Central memory CD8-positive, alpha-beta T cell (primary cell): ENCODE results near the gene RECQL5.
A peak's percentile ranks its signal among the peaks of the same experiment; 100 is the strongest.

Experiments
- ATAC-seq: fragments of 150-1000 bp; cut with Tn5 transposase; replicated peaks from 2 replicates; pipeline ENCODE4 v1.10.0; 2022; ENCODE audit warnings: mild to moderate bottlenecking, moderate FRiP score, moderate number of reproducible peaks; ENCODE audit not compliant: poor library complexity, severe bottlenecking; ENCODE audit errors: extremely low read depth
- DNase-seq, 2 donors: peaks; one replicate each; pipeline ENCODE4 v3.0.0; 2021; ENCODE audit warnings: low spot score in 2 of 2
- H3K27ac Mint-ChIP-seq: one replicate; pipeline ENCODE4 v1.8.0; 2022; ENCODE audit warnings: low read depth, mild to moderate bottlenecking, moderate library complexity, mixed read lengths
- H3K27me3 Mint-ChIP-seq: one replicate; pipeline ENCODE4 v1.8.0; 2022; ENCODE audit warnings: mixed read lengths
- H3K36me3 Mint-ChIP-seq: one replicate; pipeline ENCODE4 v1.8.0; 2022; ENCODE audit warnings: mild to moderate bottlenecking, moderate library complexity, mixed read lengths; ENCODE audit not compliant: insufficient read depth
- H3K4me1 Mint-ChIP-seq: one replicate; pipeline ENCODE4 v1.8.0; 2022; ENCODE audit warnings: mixed read lengths
- H3K4me3 Mint-ChIP-seq: one replicate; pipeline ENCODE4 v1.8.0; 2022; ENCODE audit warnings: mild to moderate bottlenecking, moderate library complexity, mixed read lengths
- H3K9me3 Mint-ChIP-seq: one replicate; pipeline ENCODE4 v1.8.0; 2022; ENCODE audit warnings: mixed read lengths

Gene RECQL5

GRCh38 chr17:75681289-75681688, 14.3 kb upstream of the RECQL5 start:
- DNase-seq (no peak), ATAC-seq (no peak)
- Mint-ChIP-seq H3K4me3 (no peak overlapping the region), H3K36me3 (peaks cover 36% of the 10 kb centered on the region), H3K9me3 (no peaks in the 10 kb centered on the region), H3K27ac (no peak overlapping the region), H3K27me3 (no peaks in the 10 kb centered on the region), H3K4me1 (peaks cover 27% of the 10 kb centered on the region)

- DNase-seq (no peak), ATAC-seq (no peak)
- Mint-ChIP-seq H3K9me3 (no peaks in the 10 kb centered on the region), H3K4me1 (peaks cover 20% of the 10 kb centered on the region), H3K36me3 (peaks cover 36% of the 10 kb centered on the region), H3K27ac (no peak overlapping the region), H3K27me3 (no peaks in the 10 kb centered on the region), H3K4me3 (no peak overlapping the region)
Measured at GRCh38 chr17:75680431-75680830, 13.5 kb upstream of the RECQL5 start.

DNA sequence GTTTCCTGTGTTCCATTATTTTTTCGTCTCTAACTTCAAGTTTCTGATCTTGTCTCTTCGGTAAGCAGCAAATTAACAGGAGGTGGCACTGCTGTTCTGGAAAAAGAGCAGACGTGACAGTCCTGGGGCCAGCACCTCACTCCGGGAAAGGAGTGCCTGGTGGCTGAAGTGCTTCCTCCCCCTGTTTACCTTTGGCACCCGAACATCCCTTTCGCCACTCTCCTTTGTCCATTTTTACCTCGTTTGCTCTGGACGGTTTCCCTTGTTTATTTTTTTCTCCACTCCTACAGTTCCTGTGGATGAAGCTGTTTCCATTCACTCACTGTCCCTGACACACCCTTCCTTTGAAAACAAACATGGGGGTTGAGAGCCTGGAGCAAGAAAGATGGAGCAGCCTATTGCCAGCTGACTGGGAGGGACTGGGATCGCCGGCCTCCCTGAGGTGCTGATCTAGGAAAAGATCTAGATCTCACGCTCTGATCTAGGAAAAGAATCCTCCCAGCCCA, 12.8 kb upstream of the RECQL5 start:
- DNase-seq (no peak), ATAC-seq (no peak)
- Mint-ChIP-seq H3K27me3 (no peaks in the 10 kb centered on the region), H3K36me3 (peaks cover 37% of the 10 kb centered on the region), H3K27ac (no peak overlapping the region), H3K9me3 (no peaks in the 10 kb centered on the region), H3K4me1 (peaks cover 19% of the 10 kb centered on the region), H3K4me3 (no peak overlapping the region)

DNA sequence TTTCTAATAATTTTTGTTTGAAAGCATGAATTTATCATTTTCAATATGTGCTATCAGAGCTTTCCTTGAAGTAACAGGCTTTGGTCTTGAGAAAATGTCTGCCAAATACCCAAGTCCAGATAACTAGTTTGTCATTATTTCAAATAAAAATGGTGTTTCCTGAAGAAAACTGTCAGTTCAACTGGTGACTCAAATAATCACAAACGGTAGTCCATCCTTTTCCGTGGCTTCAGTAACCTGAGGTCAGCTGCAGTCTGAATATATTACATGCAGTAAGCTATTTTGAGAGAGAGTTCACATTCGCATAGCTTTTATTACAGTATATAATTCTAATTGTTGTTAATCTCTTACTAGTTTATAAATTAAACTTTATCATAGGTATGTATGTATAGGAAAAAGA, 9.5 kb upstream of the RECQL5 start:
- Mint-ChIP-seq H3K9me3 (no peaks in the 10 kb centered on the region), H3K27ac (no peak overlapping the region)

DNA sequence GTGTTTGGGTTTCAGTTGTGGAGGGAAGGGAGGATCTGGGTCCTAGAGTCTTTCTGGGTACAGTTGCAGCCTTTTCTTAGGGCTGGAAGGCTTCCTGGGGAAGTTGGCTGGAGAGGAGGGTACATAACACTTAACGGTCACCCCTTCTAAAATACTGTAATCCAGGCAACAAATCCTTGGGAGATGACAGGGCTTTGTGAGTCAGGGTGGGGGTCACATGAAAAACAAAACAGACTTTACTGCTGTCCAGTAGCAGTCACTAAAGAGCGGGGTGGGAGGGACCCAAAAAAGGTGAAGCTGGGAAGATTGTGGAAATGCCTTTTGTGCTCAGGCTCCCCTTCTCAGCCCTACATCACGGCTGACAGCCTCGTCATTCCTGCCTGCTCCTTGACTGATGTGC, 6.5 kb upstream of the RECQL5 start:
- Mint-ChIP-seq H3K4me1 (peaks cover 21% of the 10 kb centered on the region), H3K4me3 (no peak overlapping the region)

More for the DNA sequence above, 9.5 kb upstream of the RECQL5 start:
- Mint-ChIP-seq H3K4me1 (peaks cover 7% of the 10 kb centered on the region), H3K36me3 (peaks cover 55% of the 10 kb centered on the region), H3K4me3 (no peak overlapping the region), H3K27me3 (no peaks in the 10 kb centered on the region)
- DNase-seq: no peak
- ATAC-seq: no peak

GRCh38 chr17:75672011-75672410, 5.1 kb upstream of the RECQL5 start:
- DNase-seq (no peak), ATAC-seq (no peak)
- H3K27me3 Mint-ChIP-seq: no peaks in the 10 kb centered on the region
- H3K9me3 Mint-ChIP-seq: no peaks in the 10 kb centered on the region
- H3K4me1 Mint-ChIP-seq: peaks cover 25% of the 10 kb centered on the region
- no peak overlapping the region for H3K4me3 Mint-ChIP-seq
- peaks cover 57% of the 10 kb centered on the region for H3K36me3 Mint-ChIP-seq
- no peak overlapping the region for H3K27ac Mint-ChIP-seq

More for the DNA sequence above, 6.5 kb upstream of the RECQL5 start:
- H3K27me3 Mint-ChIP-seq: no peaks in the 10 kb centered on the region
- H3K27ac Mint-ChIP-seq: no peak overlapping the region
- DNase-seq (no peak), ATAC-seq (no peak)
- no peaks in the 10 kb centered on the region for H3K9me3 Mint-ChIP-seq
- peaks cover 58% of the 10 kb centered on the region for H3K36me3 Mint-ChIP-seq

GRCh38 chr17:75670868-75671267, 3.9 kb upstream of the RECQL5 start:
- H3K27ac Mint-ChIP-seq: no peak overlapping the region
- H3K9me3 Mint-ChIP-seq: no peaks in the 10 kb centered on the region
- DNase-seq (no peak), ATAC-seq (no peak)
- H3K27me3 Mint-ChIP-seq: no peaks in the 10 kb centered on the region
- peaks cover 29% of the 10 kb centered on the region for H3K4me1 Mint-ChIP-seq
- peaks cover 54% of the 10 kb centered on the region for H3K36me3 Mint-ChIP-seq
- no peak overlapping the region for H3K4me3 Mint-ChIP-seq

- H3K4me3 Mint-ChIP-seq: no peak overlapping the region
- no peak for ATAC-seq
Measured at GRCh38 chr17:75668489-75668888, 1.5 kb upstream of the RECQL5 start.

DNA sequence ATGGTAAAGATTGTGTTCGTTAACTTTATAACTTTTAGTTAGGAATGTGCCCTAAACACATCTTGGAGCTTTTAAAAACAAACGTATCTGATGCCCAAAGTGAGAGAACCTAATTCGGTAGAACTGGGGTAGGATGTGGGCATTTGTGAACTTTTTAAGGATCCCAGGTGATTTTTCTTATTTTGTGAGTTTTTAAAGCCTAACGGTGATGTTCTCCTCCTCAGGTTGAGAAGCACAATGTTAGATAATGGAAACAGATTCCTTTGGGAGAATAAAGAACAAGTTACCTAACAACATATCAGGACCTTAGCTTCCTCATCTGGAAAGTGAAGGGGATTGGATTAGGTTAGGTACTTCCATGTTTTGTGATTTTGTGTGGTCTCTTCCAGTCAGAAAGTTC, 871 bp upstream of the RECQL5 start:
- Mint-ChIP-seq H3K27ac (no peak overlapping the region), H3K9me3 (no peaks in the 10 kb centered on the region), H3K27me3 (no peaks in the 10 kb centered on the region), H3K4me3 (no peak overlapping the region), H3K4me1 (peaks cover 26% of the 10 kb centered on the region), H3K36me3 (peaks cover 41% of the 10 kb centered on the region)
- no peak for DNase-seq
- ATAC-seq: no peak

More at GRCh38 chr17:75668489-75668888, 1.5 kb upstream of the RECQL5 start:
- H3K4me1 Mint-ChIP-seq: peaks cover 26% of the 10 kb centered on the region
- no peaks in the 10 kb centered on the region for H3K27me3 Mint-ChIP-seq
- no peak for DNase-seq
- H3K36me3 Mint-ChIP-seq: peaks cover 47% of the 10 kb centered on the region
- no peaks in the 10 kb centered on the region for H3K9me3 Mint-ChIP-seq
- no peak overlapping the region for H3K27ac Mint-ChIP-seq

DNA sequence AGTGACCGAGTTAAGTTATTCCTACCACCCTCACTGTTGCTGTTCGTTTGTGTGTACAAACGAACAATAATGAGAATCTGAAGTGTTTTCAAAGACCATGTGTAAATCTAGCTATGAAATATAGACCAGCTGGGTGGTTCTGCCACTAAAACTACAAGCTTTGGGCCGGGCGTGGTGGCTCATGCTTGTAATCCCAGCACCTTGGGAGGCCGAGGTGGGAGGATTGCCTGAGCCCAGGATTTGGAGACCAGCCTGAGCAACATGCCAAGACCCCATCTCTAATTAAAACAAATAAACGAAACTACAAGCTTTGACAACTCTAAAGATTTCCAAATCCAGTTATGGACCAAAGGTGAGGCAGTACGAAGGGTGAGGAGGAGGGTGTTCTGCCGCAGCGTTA, 973 bp downstream of the RECQL5 start:
- peaks cover 20% of the 10 kb centered on the region for H3K4me1 Mint-ChIP-seq
- ATAC-seq: no peak
- no peaks in the 10 kb centered on the region for H3K27me3 Mint-ChIP-seq
- DNase-seq: no peak
- peaks cover 25% of the 10 kb centered on the region for H3K36me3 Mint-ChIP-seq
- no peak overlapping the region for H3K4me3 Mint-ChIP-seq
- H3K9me3 Mint-ChIP-seq: no peaks in the 10 kb centered on the region
- H3K27ac Mint-ChIP-seq: peak overlapping the region; percentile 72

DNA sequence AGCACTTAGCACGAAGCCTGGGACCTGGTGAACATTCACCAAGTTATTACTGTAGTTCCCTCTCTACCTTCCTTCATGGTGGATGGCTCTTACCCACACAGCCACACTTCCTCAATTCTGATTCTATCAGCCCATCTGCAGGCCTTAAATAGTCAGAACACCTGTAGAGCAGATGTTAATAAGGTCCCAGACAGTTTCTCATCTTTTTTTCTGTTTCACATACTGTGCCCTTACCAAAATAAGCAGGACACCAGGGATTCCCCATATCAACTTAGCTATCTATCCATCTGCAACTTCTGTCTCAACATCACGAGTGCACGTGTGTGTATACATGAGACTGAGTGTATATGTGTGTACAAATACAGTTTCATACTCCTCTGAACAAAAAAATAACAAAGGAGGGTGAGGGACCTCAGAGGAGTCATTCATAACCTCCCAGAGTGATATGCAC, 2.8 kb downstream of the RECQL5 start:
- Mint-ChIP-seq H3K36me3 (peaks cover 17% of the 10 kb centered on the region), H3K4me3 (no peak overlapping the region), H3K27ac (no peak overlapping the region), H3K9me3 (no peaks in the 10 kb centered on the region), H3K4me1 (peaks cover 12% of the 10 kb centered on the region), H3K27me3 (no peaks in the 10 kb centered on the region)
- ATAC-seq: no peak
- DNase-seq: no peak

GRCh38 chr17:75662511-75662910, 4.4 kb downstream of the RECQL5 start:
- peaks cover 11% of the 10 kb centered on the region for H3K36me3 Mint-ChIP-seq
- ATAC-seq: no peak
- DNase-seq: no peak
- peaks cover 6% of the 10 kb centered on the region for H3K4me1 Mint-ChIP-seq
- no peak overlapping the region for H3K27ac Mint-ChIP-seq
- H3K9me3 Mint-ChIP-seq: no peaks in the 10 kb centered on the region
- H3K27me3 Mint-ChIP-seq: no peaks in the 10 kb centered on the region
- no peak overlapping the region for H3K4me3 Mint-ChIP-seq

- Mint-ChIP-seq H3K4me1 (peaks cover 6% of the 10 kb centered on the region), H3K27ac (no peak overlapping the region), H3K4me3 (no peak overlapping the region), H3K36me3 (peaks cover 11% of the 10 kb centered on the region), H3K9me3 (no peaks in the 10 kb centered on the region), H3K27me3 (no peaks in the 10 kb centered on the region)
- DNase-seq: no peak
- ATAC-seq: no peak
Measured at GRCh38 chr17:75661531-75661930, 5.4 kb downstream of the RECQL5 start.

- Mint-ChIP-seq H3K9me3 (no peaks in the 10 kb centered on the region), H3K4me3 (no peak overlapping the region), H3K4me1 (no peaks in the 10 kb centered on the region), H3K36me3 (peaks cover 10% of the 10 kb centered on the region), H3K27me3 (no peaks in the 10 kb centered on the region), H3K27ac (no peak overlapping the region)
- ATAC-seq: no peak
- DNase-seq: no peak
Measured at GRCh38 chr17:75658237-75658636, 8.7 kb downstream of the RECQL5 start.
